ENCODE results near the gene PPIC. TPM values are rescaled to one million over a fixed set of nuclear protein-coding genes. Genes with fewer than 3 reads are reported as not detected.

Gene PPIC
- total RNA-seq, 1 donor from 2014 or later, result 5.7 TPM

- peaks cover 18% of the 10 kb centered on the region for H3K9me3 Mint-ChIP-seq (ENCODE audit: unreplicated experiment)
- peaks cover 68% of the 10 kb centered on the region for H3K4me1 Mint-ChIP-seq (ENCODE audit: low read depth, unreplicated experiment)
- peak overlapping the region; percentile 25 for H3K4me3 Mint-ChIP-seq (ENCODE audit: unreplicated experiment)
- peaks cover 9% of the 10 kb centered on the region for H3K27me3 Mint-ChIP-seq (ENCODE audit: unreplicated experiment)
- no peaks in the 10 kb centered on the region for H3K36me3 Mint-ChIP-seq (ENCODE audit: unreplicated experiment)
- no peak for TF ChIP-seq CTCF (IDR thresholded peaks at IDR 0.05; ENCODE audit: partially characterized antibody, unreplicated experiment)
- DNase-seq, result peak; percentile 40
- H3K27ac Mint-ChIP-seq (ENCODE audit: unreplicated experiment), result peak overlapping the region; percentile 99
Measured at GRCh38 chr5:123000731-123001130, 35.8 kb downstream of the PPIC start.

GRCh38 chr5:122999947-123000563, 36.5 kb downstream of the PPIC start:
- H3K27me3 Mint-ChIP-seq (ENCODE audit: unreplicated experiment), result peaks cover 9% of the 10 kb centered on the region
- H3K27ac Mint-ChIP-seq (ENCODE audit: unreplicated experiment), result peak overlapping the region; percentile 99
- H3K4me1 Mint-ChIP-seq (ENCODE audit: low read depth, unreplicated experiment), result peaks cover 70% of the 10 kb centered on the region
- TF ChIP-seq CTCF (IDR thresholded peaks at IDR 0.05; ENCODE audit: partially characterized antibody, unreplicated experiment), result peak; percentile 65
- peak overlapping the region; percentile 31 for H3K4me3 Mint-ChIP-seq (ENCODE audit: unreplicated experiment)
- H3K36me3 Mint-ChIP-seq (ENCODE audit: unreplicated experiment), result no peaks in the 10 kb centered on the region
- peak; percentile 80 for DNase-seq
- peaks cover 18% of the 10 kb centered on the region for H3K9me3 Mint-ChIP-seq (ENCODE audit: unreplicated experiment)

GRCh38 chr5:122997294-122997693, 39.2 kb downstream of the PPIC start:
- no peak overlapping the region for H3K27ac Mint-ChIP-seq (ENCODE audit: unreplicated experiment)
- H3K4me1 Mint-ChIP-seq (ENCODE audit: low read depth, unreplicated experiment), result peaks cover 76% of the 10 kb centered on the region
- TF ChIP-seq CTCF (IDR thresholded peaks at IDR 0.05; ENCODE audit: partially characterized antibody, unreplicated experiment), result no peak
- H3K9me3 Mint-ChIP-seq (ENCODE audit: unreplicated experiment), result peaks cover 18% of the 10 kb centered on the region
- H3K27me3 Mint-ChIP-seq (ENCODE audit: unreplicated experiment), result peaks cover 11% of the 10 kb centered on the region
- DNase-seq, result no peak
- peak overlapping the region; percentile 8 for H3K4me3 Mint-ChIP-seq (ENCODE audit: unreplicated experiment)
- no peaks in the 10 kb centered on the region for H3K36me3 Mint-ChIP-seq (ENCODE audit: unreplicated experiment)

- TF ChIP-seq CTCF (IDR thresholded peaks at IDR 0.05; ENCODE audit: partially characterized antibody, unreplicated experiment), result no peak
- Mint-ChIP-seq H3K27me3 (ENCODE audit: unreplicated experiment) (peaks cover 4% of the 10 kb centered on the region), H3K27ac (ENCODE audit: unreplicated experiment) (no peak overlapping the region), H3K36me3 (ENCODE audit: unreplicated experiment) (no peaks in the 10 kb centered on the region), H3K4me1 (ENCODE audit: low read depth, unreplicated experiment) (peaks cover 69% of the 10 kb centered on the region), H3K9me3 (ENCODE audit: unreplicated experiment) (peaks cover 7% of the 10 kb centered on the region), H3K4me3 (ENCODE audit: unreplicated experiment) (no peak overlapping the region)
- DNase-seq, result no peak
Measured at GRCh38 chr5:122996091-122996490, 40.4 kb downstream of the PPIC start.

GRCh38 chr5:122985954-122986721, 50.4 kb downstream of the PPIC start:
- no peaks in the 10 kb centered on the region for H3K36me3 Mint-ChIP-seq (ENCODE audit: unreplicated experiment)
- no peaks in the 10 kb centered on the region for H3K27me3 Mint-ChIP-seq (ENCODE audit: unreplicated experiment)
- H3K27ac Mint-ChIP-seq (ENCODE audit: unreplicated experiment), result no peak overlapping the region
- peaks cover 6% of the 10 kb centered on the region for H3K4me1 Mint-ChIP-seq (ENCODE audit: low read depth, unreplicated experiment)
- H3K4me3 Mint-ChIP-seq (ENCODE audit: unreplicated experiment), result no peak overlapping the region
- DNase-seq, result no peak
- H3K9me3 Mint-ChIP-seq (ENCODE audit: unreplicated experiment), result no peaks in the 10 kb centered on the region
- no peak for TF ChIP-seq CTCF (IDR thresholded peaks at IDR 0.05; ENCODE audit: partially characterized antibody, unreplicated experiment)

Data from glutamatergic neuron (in vitro differentiated cells).